ENCODE measurements around the gene GPR150.

GPR150 gene

GRCh38 chr5:95660060-95660459, 40.2 kb downstream of the GPR150 start:
- DNase-seq, result no peak
- H3K27ac ChIP-seq (ENCODE audit: low read depth, low read length), result no peak overlapping the region
- H2AK5ac ChIP-seq (ENCODE audit: low read length), result no peak overlapping the region
- H3K23ac ChIP-seq (ENCODE audit: low read length), result no peak overlapping the region
- no peaks in the 10 kb centered on the region for H3K79me2 ChIP-seq (ENCODE audit: control insufficient read depth, insufficient read depth, low read length, poor library complexity)
- H3K18ac ChIP-seq (ENCODE audit: low read length), result no peak overlapping the region
- no peak overlapping the region for H4K8ac ChIP-seq (ENCODE audit: low read depth, low read length)
- no peak overlapping the region for H2BK12ac ChIP-seq (ENCODE audit: low read length)
- no peak overlapping the region for H3K9ac ChIP-seq (ENCODE audit: low read length)
- H4K12ac ChIP-seq (ENCODE audit: low read depth, low read length), result no peak overlapping the region
- no peak overlapping the region for H2BK5ac ChIP-seq (ENCODE audit: low read depth, low read length, poor library complexity)
- H3K14ac ChIP-seq (ENCODE audit: low read length), result no peak overlapping the region
- WGBS (ENCODE audit: extremely low coverage, insufficient coverage, insufficient read length), result no CpG with 5 or more reads among the region's 2 CpGs
- no peaks in the 10 kb centered on the region for H3K4me1 ChIP-seq (ENCODE audit: control insufficient read depth in 1 of 2, insufficient read depth in 2 of 2, low read length in 2 of 2)
- H2AFZ ChIP-seq (ENCODE audit: insufficient read depth, low read length, poor library complexity), result no peak overlapping the region
- H3K4me2 ChIP-seq (ENCODE audit: low read length), result no peak overlapping the region
- no peak overlapping the region for H3K4me3 ChIP-seq (ENCODE audit: low read depth, low read length)
- H3K9me3 ChIP-seq (ENCODE audit: insufficient read depth, low read depth, low read length), result no peaks in the 10 kb centered on the region
- peaks cover 3% of the 10 kb centered on the region for H3K79me1 ChIP-seq (ENCODE audit: low read length)
- no peaks in the 10 kb centered on the region for H3K36me3 ChIP-seq (ENCODE audit: control insufficient read depth in 1 of 2, insufficient read depth in 2 of 2, low read length in 2 of 2)
- no peak overlapping the region for H4K91ac ChIP-seq (ENCODE audit: low read depth, low read length)
- H3K27me3 ChIP-seq (ENCODE audit: insufficient read depth, low read length), result no peaks in the 10 kb centered on the region
- no peak overlapping the region for H3K4ac ChIP-seq (ENCODE audit: low read depth, low read length)
- no peak overlapping the region for H2BK120ac ChIP-seq (ENCODE audit: insufficient read depth, low read length, poor library complexity)

- Histone ChIP-seq H3K4me2 (ENCODE audit: low read length) (no peak overlapping the region), H3K9me3 (ENCODE audit: insufficient read depth, low read depth, low read length) (no peaks in the 10 kb centered on the region), H3K4me3 (ENCODE audit: low read depth, low read length) (no peak overlapping the region), H2AFZ (ENCODE audit: insufficient read depth, low read length, poor library complexity) (no peak overlapping the region), H3K4ac (ENCODE audit: low read depth, low read length) (no peak overlapping the region), H2BK120ac (ENCODE audit: insufficient read depth, low read length, poor library complexity) (no peak overlapping the region), H3K14ac (ENCODE audit: low read length) (no peak overlapping the region), H3K4me1 (ENCODE audit: control insufficient read depth in 1 of 2, insufficient read depth in 2 of 2, low read length in 2 of 2) (no peaks in the 10 kb centered on the region), H3K23ac (ENCODE audit: low read length) (no peak overlapping the region), H4K8ac (ENCODE audit: low read depth, low read length) (no peak overlapping the region), H4K91ac (ENCODE audit: low read depth, low read length) (no peak overlapping the region), H3K9ac (ENCODE audit: low read length) (no peak overlapping the region), H3K18ac (ENCODE audit: low read length) (no peak overlapping the region), H2BK5ac (ENCODE audit: low read depth, low read length, poor library complexity) (no peak overlapping the region), H3K79me2 (ENCODE audit: control insufficient read depth, insufficient read depth, low read length, poor library complexity) (no peaks in the 10 kb centered on the region), H3K27ac (ENCODE audit: low read depth, low read length) (no peak overlapping the region), H3K27me3 (ENCODE audit: insufficient read depth, low read length) (no peaks in the 10 kb centered on the region), H4K12ac (ENCODE audit: low read depth, low read length) (no peak overlapping the region), H2AK5ac (ENCODE audit: low read length) (no peak overlapping the region), H2BK12ac (ENCODE audit: low read length) (no peak overlapping the region), H3K36me3 (ENCODE audit: control insufficient read depth in 1 of 2, insufficient read depth in 2 of 2, low read length in 2 of 2) (no peaks in the 10 kb centered on the region), H3K79me1 (ENCODE audit: low read length) (peaks cover 3% of the 10 kb centered on the region)
- DNase-seq, result no peak
Observed at GRCh38 chr5:95662946-95663345, 43.1 kb downstream of the GPR150 start.

GRCh38 chr5:95664204-95664786, 44.4 kb downstream of the GPR150 start:
- no peak overlapping the region for H3K9ac ChIP-seq (ENCODE audit: low read length)
- no peak overlapping the region for H2AK5ac ChIP-seq (ENCODE audit: low read length)
- no peaks in the 10 kb centered on the region for H3K36me3 ChIP-seq (ENCODE audit: control insufficient read depth in 1 of 2, insufficient read depth in 2 of 2, low read length in 2 of 2)
- H3K14ac ChIP-seq (ENCODE audit: low read length), result peak overlapping the region; percentile 57
- peak overlapping the region; percentile 96 for H2BK12ac ChIP-seq (ENCODE audit: low read length)
- DNase-seq, result peak; percentile 22 to 79
- no CpG with 5 or more reads among the region's 3 CpGs for WGBS (ENCODE audit: extremely low coverage, insufficient coverage, insufficient read length)
- no peaks in the 10 kb centered on the region for H3K9me3 ChIP-seq (ENCODE audit: insufficient read depth, low read depth, low read length)
- H3K27me3 ChIP-seq (ENCODE audit: insufficient read depth, low read length), result no peaks in the 10 kb centered on the region
- H3K4me2 ChIP-seq (ENCODE audit: low read length), result no peak overlapping the region
- peak overlapping the region; percentile 64 for H2BK120ac ChIP-seq (ENCODE audit: insufficient read depth, low read length, poor library complexity)
- H3K23ac ChIP-seq (ENCODE audit: low read length), result no peak overlapping the region
- H3K4me3 ChIP-seq (ENCODE audit: low read depth, low read length), result no peak overlapping the region
- H2BK5ac ChIP-seq (ENCODE audit: low read depth, low read length, poor library complexity), result peak overlapping the region; percentile 70
- H3K18ac ChIP-seq (ENCODE audit: low read length), result no peak overlapping the region
- H3K4me1 ChIP-seq (ENCODE audit: control insufficient read depth in 1 of 2, insufficient read depth in 2 of 2, low read length in 2 of 2), result peaks cover 2 to 3% of the 10 kb centered on the region in 2 experiments
- peak overlapping the region; percentile 9 for H3K4ac ChIP-seq (ENCODE audit: low read depth, low read length)
- H4K91ac ChIP-seq (ENCODE audit: low read depth, low read length), result peak overlapping the region; percentile 26
- no peak overlapping the region for H4K8ac ChIP-seq (ENCODE audit: low read depth, low read length)
- H3K79me1 ChIP-seq (ENCODE audit: low read length), result peaks cover 5% of the 10 kb centered on the region
- no peak overlapping the region for H4K12ac ChIP-seq (ENCODE audit: low read depth, low read length)
- H3K27ac ChIP-seq (ENCODE audit: low read depth, low read length), result peak overlapping the region; percentile 67
- no peaks in the 10 kb centered on the region for H3K79me2 ChIP-seq (ENCODE audit: control insufficient read depth, insufficient read depth, low read length, poor library complexity)
- H2AFZ ChIP-seq (ENCODE audit: insufficient read depth, low read length, poor library complexity), result peak overlapping the region; percentile 6

- DNase-seq, result no peak
- no peaks in the 10 kb centered on the region for H3K79me2 ChIP-seq (ENCODE audit: control insufficient read depth, insufficient read depth, low read length, poor library complexity)
- no peak overlapping the region for H2BK12ac ChIP-seq (ENCODE audit: low read length)
- H2BK120ac ChIP-seq (ENCODE audit: insufficient read depth, low read length, poor library complexity), result no peak overlapping the region
- no peak overlapping the region for H3K9ac ChIP-seq (ENCODE audit: low read length)
- no peak overlapping the region for H3K4me2 ChIP-seq (ENCODE audit: low read length)
- H3K27me3 ChIP-seq (ENCODE audit: insufficient read depth, low read length), result no peaks in the 10 kb centered on the region
- H3K79me1 ChIP-seq (ENCODE audit: low read length), result peaks cover 16% of the 10 kb centered on the region
- H4K8ac ChIP-seq (ENCODE audit: low read depth, low read length), result no peak overlapping the region
- no peak overlapping the region for H3K4me3 ChIP-seq (ENCODE audit: low read depth, low read length)
- H4K91ac ChIP-seq (ENCODE audit: low read depth, low read length), result no peak overlapping the region
- no peak overlapping the region for H3K23ac ChIP-seq (ENCODE audit: low read length)
- no peaks in the 10 kb centered on the region for H3K9me3 ChIP-seq (ENCODE audit: insufficient read depth, low read depth, low read length)
- H3K14ac ChIP-seq (ENCODE audit: low read length), result no peak overlapping the region
- H2AK5ac ChIP-seq (ENCODE audit: low read length), result no peak overlapping the region
- no peak overlapping the region for H2AFZ ChIP-seq (ENCODE audit: insufficient read depth, low read length, poor library complexity)
- H3K4me1 ChIP-seq (ENCODE audit: control insufficient read depth in 1 of 2, insufficient read depth in 2 of 2, low read length in 2 of 2), result peaks cover 11 to 18% of the 10 kb centered on the region in 2 experiments
- WGBS (ENCODE audit: extremely low coverage, insufficient coverage, insufficient read length), result no CpG with 5 or more reads among the region's 4 CpGs
- H4K12ac ChIP-seq (ENCODE audit: low read depth, low read length), result no peak overlapping the region
- no peak overlapping the region for H3K4ac ChIP-seq (ENCODE audit: low read depth, low read length)
- no peak overlapping the region for H3K27ac ChIP-seq (ENCODE audit: low read depth, low read length)
- no peak overlapping the region for H2BK5ac ChIP-seq (ENCODE audit: low read depth, low read length, poor library complexity)
- H3K36me3 ChIP-seq (ENCODE audit: control insufficient read depth in 1 of 2, insufficient read depth in 2 of 2, low read length in 2 of 2), result no peaks in the 10 kb centered on the region
- no peak overlapping the region for H3K18ac ChIP-seq (ENCODE audit: low read length)
Observed at GRCh38 chr5:95667061-95667618, 47.3 kb downstream of the GPR150 start.

All from trophoblast cell (in vitro differentiated cells and primary cell).